ENCODE measurements around the gene BLID.

BLID gene

DNA sequence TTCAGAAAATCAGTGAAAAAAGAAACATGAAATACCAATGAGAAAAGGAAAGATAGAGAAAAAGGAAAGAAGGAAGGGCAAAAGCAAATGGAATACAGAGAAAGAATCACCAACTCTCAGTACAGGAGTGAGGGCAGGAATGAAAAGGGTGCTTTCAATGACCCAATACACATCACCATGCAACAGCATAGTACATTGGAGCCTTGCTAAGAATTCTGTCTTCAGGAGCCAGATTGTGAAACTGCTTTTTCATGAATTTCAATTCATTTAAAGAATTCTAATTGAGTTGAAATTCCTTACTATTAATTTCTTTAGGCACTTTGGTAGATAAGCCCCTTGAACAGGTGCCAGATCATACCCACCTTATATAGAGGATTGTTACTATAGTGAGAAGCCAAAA lies 34.9 kb downstream of the BLID start:
- DNase-seq (ENCODE audit: low read depth, low spot score): no peak

- no peak for DNase-seq (ENCODE audit: low read depth, low spot score)
These were observed 38.6 kb downstream of the BLID start for GRCh38 chr11:122077459-122077858.

DNA sequence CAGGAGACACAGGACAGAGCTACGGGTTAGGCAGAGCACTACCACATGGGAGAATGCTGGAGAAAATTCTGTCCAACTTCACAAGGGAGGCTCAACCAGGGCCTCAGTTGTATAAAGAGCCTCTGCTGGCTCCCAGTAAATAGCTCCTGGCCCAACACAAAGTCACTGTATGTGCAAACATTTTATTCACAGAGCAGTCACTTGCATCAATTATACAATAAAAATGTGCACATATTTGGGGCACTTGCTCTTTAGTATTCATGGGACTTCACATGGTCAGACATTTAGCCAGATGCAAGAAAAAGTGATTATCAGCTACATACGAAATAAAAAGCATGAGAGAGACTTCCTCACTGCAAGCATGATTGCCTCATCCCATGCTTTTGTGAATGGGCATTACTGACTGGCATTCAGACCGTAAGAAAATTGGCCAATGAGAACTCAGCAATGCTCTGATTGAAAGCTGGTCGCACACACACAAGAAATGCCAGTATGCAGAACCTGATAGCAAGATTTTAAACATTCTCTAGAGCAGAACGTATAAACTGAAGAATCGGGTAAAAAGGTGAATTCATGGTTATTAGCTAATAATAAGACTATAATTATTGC lies 39.4 kb downstream of the BLID start:
- DNase-seq (ENCODE audit: low read depth, low spot score): no peak

GRCh38 chr11:122075016-122075415 lies 41.0 kb downstream of the BLID start:
- no peak for DNase-seq (ENCODE audit: low read depth, low spot score)

DNA sequence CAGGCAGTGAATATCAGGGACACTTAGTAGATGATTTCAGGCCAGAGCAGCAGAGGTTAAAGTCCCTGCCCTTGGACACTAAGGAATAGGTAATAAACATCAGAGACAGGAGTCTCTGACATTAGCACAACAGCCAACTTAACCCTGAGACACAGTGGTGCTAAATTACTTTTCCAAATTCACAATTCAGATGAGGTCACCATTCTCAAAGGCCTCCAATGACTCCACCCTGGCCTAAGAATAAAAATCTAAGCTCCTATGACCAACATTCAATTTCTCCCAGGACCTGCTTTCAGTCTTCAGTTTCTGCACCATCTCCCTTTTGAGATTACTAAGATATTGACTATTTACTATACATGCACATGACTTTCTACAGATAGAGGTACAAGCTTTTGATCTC lies 42.0 kb downstream of the BLID start:
- no peak for DNase-seq (ENCODE audit: low read depth, low spot score)

GRCh38 chr11:122071709-122072202 lies 44.3 kb downstream of the BLID start:
- no peak for DNase-seq (ENCODE audit: low read depth, low spot score)

GRCh38 chr11:122069707-122070360 lies 46.2 kb downstream of the BLID start:
- DNase-seq (ENCODE audit: low read depth, low spot score): no peak

DNA sequence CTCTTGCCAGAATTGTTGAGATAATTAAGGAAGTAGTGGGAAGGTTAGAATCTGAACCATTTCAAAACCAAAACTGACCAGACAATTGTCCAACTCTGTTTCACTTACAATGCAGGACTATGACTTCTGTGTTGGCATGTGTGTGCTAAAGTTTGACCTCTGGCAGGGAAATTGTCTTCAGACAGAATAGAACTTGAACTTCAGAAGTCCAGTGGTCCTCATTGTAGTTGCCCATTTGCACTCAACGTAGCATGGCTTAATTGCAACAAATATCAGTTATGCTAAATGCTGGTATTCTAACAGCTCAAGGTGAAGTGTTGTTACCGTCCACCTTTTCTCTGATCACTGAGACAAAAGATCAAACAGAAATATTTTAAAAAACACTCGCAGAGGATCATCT lies 47.2 kb downstream of the BLID start:
- DNase-seq (ENCODE audit: low read depth, low spot score): no peak

GRCh38 chr11:122068141-122068540 lies 47.9 kb downstream of the BLID start:
- DNase-seq (ENCODE audit: low read depth, low spot score): no peak

Data from iPS DF 19.7 (cell line).